ENCODE measurements around the gene CDK9.

CDK9 gene

DNA sequence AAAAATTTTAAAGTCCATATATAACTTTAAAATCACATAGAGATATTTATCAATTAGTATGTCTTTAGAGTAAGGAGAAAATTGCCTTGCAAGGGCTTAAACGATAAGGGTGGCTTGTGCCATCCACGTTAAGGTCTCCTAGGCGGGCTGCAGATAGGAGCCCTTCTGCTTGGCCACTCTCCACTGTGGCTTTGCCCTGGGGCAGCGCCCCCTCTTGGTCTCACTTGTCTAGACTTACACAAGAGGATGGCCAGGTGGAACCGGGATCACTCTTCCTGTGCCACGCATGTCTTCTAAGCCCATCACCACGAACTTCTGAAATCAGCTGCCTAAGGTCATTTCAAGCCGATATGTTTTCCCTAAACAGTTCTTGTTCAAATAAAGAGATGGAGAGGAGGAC lies 19.8 kb downstream of the CDK9 start:
- peak; percentile 59 for DNase-seq

GRCh38 chr9:127806871-127807270 lies 21.0 kb downstream of the CDK9 start:
- no peak for DNase-seq

DNA sequence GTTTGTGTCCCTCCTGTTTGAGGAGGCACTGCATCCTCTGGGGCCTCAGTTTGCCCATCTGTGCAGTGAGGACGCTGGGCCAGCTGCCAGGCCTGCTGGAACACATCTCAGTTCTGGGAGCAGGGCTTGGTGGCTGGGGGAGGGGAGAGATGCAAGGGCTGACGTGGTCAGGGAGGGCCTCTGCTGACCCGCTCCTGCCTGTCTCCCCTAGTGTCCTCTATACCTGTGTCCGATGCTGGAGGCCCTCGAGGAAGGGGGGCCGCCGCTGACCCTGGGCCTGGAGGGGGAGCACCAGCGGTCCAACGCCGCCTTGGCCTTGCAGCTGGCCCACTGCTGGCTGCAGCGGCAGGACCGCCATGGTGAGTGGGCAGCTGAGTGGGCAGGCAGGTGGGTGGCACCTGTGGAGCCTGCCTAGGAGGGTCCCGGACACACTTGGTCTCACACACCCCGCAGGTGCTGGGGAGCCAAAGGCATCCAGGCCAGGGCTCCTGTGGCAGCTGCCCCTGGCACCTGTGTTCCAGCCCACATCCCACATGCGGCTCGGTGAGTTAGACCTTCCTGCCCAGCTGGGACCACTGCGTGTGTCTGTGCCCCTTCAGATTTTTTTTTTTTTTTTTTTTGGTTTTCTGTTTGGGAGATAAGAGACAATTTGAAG lies 22.6 kb downstream of the CDK9 start:
- DNase-seq, result no peak

DNA sequence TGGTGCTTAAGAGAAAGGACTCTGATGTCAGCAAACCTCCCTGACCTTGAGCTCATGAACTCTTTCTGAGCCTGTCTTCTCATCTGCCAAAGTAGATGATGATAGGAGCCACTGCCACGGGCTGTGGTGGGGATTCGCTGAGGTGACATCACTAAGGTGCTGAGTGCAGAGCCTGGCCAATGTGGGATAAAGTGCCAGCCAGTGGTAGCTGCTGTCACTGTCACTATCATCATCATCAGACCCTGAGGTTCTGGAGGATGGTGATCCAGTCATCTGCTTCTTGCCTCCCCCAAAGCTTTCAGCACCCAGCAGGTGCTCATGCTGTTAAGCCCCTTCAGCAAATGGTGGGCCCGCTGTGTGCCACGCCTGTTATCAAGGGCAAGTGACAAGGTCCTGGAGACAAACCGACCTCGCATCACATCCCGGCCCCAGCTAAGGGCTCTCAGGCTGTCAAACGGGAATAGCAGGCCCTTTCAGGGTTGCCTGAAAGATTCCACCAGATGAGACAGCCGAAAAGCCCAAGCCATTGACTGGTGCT lies 23.2 kb downstream of the CDK9 start:
- no peak for DNase-seq

DNA sequence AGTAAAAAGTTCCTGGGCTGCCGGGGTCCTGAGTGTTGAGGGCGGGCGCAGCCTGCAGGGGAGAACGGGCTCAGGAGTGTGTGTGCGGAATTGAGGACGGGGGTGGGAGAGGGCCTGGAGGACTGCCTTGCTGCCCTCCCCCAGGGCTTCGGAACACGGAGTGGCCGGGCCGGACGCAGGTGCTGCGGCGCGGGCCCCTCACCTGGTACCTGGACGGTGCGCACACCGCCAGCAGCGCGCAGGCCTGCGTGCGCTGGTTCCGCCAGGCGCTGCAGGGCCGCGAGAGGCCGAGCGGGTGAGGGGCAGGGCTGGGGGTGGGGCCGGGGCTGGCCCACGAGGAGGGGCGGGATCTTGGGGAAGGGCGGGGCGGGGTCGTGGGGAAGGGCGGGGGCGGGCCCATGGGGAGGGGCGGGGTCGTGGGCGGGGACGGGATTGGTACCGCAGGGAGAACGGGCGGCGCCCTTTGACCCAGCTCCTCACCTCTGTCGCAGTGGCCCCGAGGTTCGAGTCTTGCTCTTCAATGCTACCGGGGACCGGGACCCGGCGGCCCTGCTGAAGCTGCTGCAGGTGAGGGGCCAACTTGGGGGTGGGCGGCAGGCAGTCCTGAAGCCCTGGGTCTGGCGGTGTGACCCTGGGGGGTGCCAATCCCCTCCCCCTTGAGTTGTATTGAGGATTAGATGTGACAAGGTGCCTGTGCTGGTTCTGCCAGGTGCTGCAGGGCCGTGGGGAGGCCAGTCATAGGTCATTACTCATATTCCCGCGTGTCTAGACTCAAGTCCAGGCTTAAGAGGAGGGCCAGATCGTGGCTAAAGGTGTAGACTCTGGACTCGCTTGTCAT lies 23.9 kb downstream of the CDK9 start:
- DNase-seq, result no peak

- no peak for DNase-seq
These were observed 24.7 kb downstream of the CDK9 start for GRCh38 chr9:127810378-127811187.

DNA sequence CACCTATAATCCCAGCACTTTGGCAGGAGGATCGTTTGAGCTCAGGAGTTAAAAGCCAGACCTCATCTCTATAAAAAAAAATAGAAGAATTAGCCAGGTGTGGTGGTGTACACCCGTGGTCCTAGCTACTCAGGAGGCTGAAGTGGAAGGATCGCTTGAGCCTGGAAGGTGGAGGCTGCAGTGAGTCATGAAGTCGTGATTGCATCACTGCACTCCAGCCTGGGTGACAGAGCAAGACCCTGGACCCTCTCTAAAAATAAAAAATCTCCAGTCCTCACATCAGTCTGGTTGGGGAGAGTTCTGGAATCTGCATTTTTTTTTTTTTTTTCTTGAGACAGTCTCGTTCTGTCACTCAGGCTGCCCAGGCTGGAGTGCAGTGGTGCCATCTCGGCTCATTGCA lies 26.2 kb downstream of the CDK9 start:
- no peak for DNase-seq

DNA sequence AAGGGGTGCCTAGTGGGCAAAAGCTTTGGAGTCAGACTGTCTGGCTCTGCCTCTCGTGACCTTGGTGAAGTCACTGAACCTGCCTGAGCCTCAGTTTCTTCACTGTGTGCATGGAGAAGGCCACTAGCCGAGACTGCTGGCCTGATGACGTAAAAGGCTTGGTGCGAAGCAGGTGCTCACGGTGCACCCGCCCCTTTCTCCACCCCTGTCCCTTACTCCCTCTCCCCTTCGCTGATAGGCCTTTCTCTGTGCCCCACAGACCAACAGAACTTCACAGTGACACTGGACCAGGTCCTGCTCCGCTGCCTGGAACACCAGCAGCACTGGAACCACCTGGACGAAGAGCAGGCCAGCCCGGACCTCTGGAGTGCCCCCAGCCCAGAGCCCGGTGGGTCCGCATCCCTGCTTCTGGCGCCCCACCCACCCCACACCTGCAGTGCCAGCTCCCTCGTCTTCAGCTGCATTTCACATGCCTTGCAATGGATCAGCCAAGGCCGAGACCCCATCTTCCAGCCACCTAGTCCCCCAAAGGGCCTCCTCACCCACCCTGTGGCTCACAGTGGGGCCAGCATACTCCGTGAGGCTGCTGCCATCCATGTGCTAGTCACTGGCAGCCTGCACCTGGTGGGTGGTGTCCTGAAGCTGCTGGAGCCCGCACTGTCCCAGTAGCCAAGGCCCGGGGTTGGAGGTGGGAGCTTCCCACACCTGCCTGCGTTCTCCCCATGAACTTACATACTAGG lies 27.3 kb downstream of the CDK9 start:
- no peak for DNase-seq

DNA sequence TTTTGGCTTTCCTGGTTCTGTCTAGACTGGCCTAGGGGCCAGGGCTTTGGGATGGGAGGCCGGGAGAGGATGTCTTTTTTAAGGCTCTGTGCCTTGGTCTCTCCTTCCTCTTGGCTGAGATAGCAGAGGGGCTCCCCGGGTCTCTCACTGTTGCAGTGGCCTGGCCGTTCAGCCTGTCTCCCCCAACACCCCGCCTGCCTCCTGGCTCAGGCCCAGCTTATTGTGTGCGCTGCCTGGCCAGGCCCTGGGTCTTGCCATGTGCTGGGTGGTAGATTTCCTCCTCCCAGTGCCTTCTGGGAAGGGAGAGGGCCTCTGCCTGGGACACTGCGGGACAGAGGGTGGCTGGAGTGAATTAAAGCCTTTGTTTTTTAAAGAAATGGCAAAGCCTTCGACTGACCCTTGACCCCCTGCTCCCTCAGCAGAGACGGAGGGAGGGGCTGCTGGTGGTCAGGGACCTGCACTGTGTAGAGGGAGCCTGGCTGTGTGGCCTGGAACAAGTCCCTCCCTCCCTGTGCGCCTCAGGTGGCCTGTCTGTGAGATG lies 27.9 kb downstream of the CDK9 start:
- DNase-seq, result no peak

DNA sequence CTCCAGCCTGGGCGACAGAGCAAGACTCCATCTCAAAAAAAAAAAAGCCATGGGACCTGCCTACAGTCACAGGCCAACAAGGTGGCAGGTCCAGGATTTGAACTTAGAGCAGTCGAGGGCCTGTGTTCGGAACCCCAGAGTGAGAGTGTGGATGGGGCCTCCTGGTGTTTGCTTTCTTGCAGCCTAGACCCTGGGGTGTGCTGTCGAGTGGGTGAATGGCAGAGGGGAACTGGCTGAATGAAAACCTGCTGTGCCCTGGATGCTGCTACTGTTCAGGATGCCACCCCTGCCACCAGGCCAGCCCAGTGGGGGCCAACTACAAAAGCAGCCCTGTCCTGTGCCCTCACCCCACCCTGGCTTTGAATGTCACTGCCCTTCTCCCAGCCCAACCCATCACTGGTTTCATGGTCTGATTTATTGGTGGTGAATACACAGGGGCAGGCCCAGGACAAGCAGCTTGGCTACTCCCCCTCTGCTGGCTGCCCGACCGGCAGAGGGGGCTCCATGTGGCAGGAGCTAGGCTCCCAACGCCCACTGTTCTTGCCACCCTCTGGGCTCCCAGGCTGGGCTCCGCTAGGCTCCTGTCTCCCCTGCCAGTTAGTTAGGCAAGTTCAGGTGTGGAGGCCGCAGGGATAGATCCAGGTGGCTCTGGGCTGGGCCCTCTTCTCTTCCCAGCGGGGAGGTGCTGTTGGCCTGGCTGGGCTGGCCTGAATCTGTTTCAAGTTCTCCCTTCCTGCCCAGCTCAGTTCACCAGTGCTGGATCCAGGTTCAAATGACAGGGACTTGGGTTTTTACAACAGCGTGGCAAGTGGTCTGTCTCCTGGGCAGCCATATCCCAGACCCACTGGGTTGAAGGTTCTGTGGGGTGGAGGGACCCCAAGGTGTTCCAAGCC lies 29.0 kb downstream of the CDK9 start:
- DNase-seq, result no peak

- DNase-seq, result no peak
These were observed 29.9 kb downstream of the CDK9 start for GRCh38 chr9:127815512-127816361.

DNA sequence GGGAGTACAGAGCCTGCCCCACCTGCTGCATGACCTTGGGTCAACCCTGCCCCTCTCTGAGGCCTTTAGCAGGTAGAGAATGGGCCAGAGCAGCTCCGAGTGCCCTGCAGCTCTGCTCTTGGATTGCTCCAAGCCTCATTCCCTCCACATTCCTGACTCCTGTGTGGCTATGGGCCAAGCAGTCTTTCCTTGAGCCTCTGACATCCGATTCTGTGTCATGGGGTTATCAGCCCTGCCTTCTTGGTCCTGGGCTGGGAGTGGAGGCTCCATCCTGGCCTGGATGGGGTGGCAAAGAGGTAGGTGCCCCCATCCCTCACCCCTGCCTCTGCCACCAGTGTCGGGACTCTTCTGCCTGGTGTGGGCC lies 30.5 kb downstream of the CDK9 start:
- no peak for DNase-seq

GRCh38 chr9:127816728-127817127 lies 30.9 kb downstream of the CDK9 start:
- no peak for DNase-seq

DNA sequence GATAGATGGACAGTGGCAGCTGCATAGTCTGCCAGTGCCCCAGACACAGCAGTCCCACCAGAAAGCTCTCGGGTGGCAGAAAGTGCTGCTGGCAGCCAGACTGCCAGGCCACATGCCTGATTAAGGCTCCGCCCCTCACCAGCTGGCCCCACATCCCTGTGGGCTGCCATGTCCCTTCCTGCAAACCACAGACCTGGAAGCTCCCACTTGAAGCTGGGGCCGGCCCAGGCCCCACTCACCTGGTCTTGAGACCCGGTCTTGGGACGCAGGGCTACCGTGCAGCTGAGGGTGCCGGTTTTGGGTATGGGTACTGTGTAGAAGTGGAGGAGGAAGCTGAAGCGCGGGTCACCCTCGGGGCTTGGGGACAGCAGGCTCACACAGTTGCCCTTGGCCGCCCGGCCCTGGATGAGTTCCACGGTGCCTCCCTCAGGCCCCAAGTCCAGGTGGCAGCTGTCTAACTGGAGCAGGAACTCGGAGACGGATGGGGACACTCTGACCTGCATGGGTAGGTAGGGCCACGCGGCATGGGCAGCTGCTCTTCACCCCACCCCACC lies 32.1 kb downstream of the CDK9 start:
- peak; percentile 58 for DNase-seq

GRCh38 chr9:127818574-127818973 lies 32.7 kb downstream of the CDK9 start:
- no peak for DNase-seq

DNA sequence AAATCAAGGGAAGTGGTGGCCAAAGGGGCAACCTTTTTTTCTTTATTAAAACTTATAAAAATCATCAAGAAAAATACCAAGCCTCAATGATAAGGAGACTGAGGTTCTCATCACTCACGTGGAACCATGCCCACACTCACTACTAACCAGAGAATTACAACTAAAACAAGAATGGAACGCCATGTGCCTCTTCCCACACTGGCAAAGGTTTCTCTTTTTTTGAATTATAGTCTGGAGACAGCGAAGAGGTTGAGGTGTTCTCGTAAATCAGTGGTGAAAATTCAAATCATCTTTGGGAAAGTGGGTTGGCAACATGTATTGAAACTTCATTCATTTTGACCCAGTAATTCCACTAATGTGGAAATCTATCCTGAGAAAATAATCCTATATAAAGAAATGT lies 36.3 kb downstream of the CDK9 start:
- DNase-seq, result peak; percentile 43

- peak; percentile 48 for DNase-seq
These were observed 39.7 kb downstream of the CDK9 start for GRCh38 chr9:127825319-127826051.

DNA sequence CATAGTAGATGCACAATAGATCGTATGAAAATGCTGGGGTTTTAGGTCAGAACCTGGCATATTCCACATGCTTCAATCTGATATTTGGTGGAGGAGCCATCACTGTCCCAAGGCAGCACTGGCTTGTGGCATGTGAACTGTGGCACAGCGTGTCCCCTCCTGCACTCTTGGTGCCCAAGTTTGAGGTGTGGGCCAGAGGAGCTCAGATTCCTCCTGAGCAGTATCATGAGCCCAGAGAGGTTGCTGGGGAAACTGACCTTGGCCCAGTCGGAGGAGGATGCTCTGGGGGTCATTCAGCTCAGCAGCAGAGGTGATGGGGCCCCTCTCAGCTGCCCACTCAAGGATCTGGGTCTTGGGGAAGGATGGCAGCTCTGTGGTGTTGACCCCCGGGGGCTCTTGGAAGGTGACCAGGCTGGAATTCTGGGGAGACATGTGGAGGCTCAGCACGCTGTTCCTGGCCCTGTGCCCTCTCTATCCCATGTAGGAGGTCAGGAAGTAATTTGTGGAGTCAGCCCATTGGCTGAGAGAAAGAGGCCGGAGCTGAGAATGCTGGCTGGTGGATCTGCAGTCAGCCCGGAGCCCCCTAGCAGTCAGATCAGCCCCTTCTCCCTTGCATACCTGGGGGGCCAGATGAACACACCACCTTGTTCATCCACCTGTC lies 40.5 kb downstream of the CDK9 start:
- no peak for DNase-seq

Data from NCI-H69 (cell line).